OCI-LY1 (cell line): ENCODE measurements around the gene CLIC1.

Experiments used
- H2AFZ ChIP-seq: fragments of 200-600 bp; sonication (generic), shearing (Covaris generic); 2 replicates; pipeline ENCODE4 v1.6.0; 2014; ENCODE audit warnings: antibody characterized with exemption, mild to moderate bottlenecking, low read length
- H3F3A ChIP-seq: fragments of 200-600 bp; sonication (generic), shearing (Covaris generic); 2 replicates; pipeline ENCODE4 v1.6.0; 2014; ENCODE audit warnings: mild to moderate bottlenecking, antibody characterized with exemption, low read length, moderate library complexity; ENCODE audit not compliant: insufficient read depth
- H3K27ac ChIP-seq: fragments of 200-600 bp; sonication (generic); 2 replicates; pipeline ENCODE4 v1.5.1; 2014; ENCODE audit warnings: low read length, mixed run types, mild to moderate bottlenecking, low read depth; ENCODE audit not compliant: poor library complexity, severe bottlenecking
- H3K27me3 ChIP-seq: fragments of 200-600 bp; sonication (generic); 2 replicates; pipeline ENCODE4 v1.6.0; 2014; ENCODE audit warnings: antibody characterized with exemption, mild to moderate bottlenecking, low read length, moderate library complexity; ENCODE audit not compliant: insufficient read depth
- H3K36me3 ChIP-seq: fragments of 200-600 bp; sonication (generic); 2 replicates; pipeline ENCODE4 v1.6.1; 2014; ENCODE audit warnings: mild to moderate bottlenecking, antibody characterized with exemption, low read length, moderate library complexity, mixed read lengths; ENCODE audit not compliant: insufficient read depth
- H3K4me1 ChIP-seq: fragments of 200-600 bp; sonication (generic); 2 replicates; pipeline ENCODE4 v1.5.1; 2014; ENCODE audit warnings: mild to moderate bottlenecking, low read length, moderate library complexity; ENCODE audit not compliant: insufficient read depth, severe bottlenecking
- H3K4me2 ChIP-seq: fragments of 200-600 bp; sonication (generic), shearing (Covaris generic); 2 replicates; pipeline ENCODE4 v1.6.1; 2014; ENCODE audit warnings: low read length
- H3K4me3 ChIP-seq: fragments of 200-600 bp; sonication (generic); 2 replicates; pipeline ENCODE4 v1.5.1; 2014; ENCODE audit warnings: low read length, low read depth, mild to moderate bottlenecking, mixed read lengths; ENCODE audit not compliant: poor library complexity, severe bottlenecking
- H3K79me2 ChIP-seq: fragments of 200-600 bp; shearing (Covaris generic); 2 replicates; pipeline ENCODE4 v1.6.1; 2016; ENCODE audit warnings: mixed run types, low read length, mixed read lengths; ENCODE audit not compliant: insufficient read depth
- H3K9ac ChIP-seq: fragments of 200-600 bp; sonication (generic), shearing (Covaris generic); 2 replicates; pipeline ENCODE4 v1.6.1; 2014; ENCODE audit warnings: mild to moderate bottlenecking, low read length, mixed read lengths
- H3K9me2 ChIP-seq: fragments of 200-600 bp; sonication (generic), shearing (Covaris generic); 2 replicates; pipeline ENCODE4 v1.6.1; 2014; ENCODE audit warnings: low read depth, mild to moderate bottlenecking, low read length, mixed read lengths
- H3K9me3 ChIP-seq: fragments of 200-600 bp; shearing (Covaris generic); 2 replicates; pipeline ENCODE4 v1.6.1; 2014; ENCODE audit warnings: low read length, mixed read lengths
- H4K20me1 ChIP-seq: fragments of 200-600 bp; sonication (generic), shearing (Covaris generic); 2 replicates; pipeline ENCODE4 v1.6.0; 2016; ENCODE audit warnings: mild to moderate bottlenecking, low read length; ENCODE audit not compliant: insufficient read depth
- CTCF ChIP-seq: fragments of 200-600 bp; sonication (generic), shearing (Covaris generic); IDR thresholded peaks from 2 replicates; pipeline ENCODE4 v1.5.1; 2017; ENCODE audit warnings: mild to moderate bottlenecking, antibody characterized with exemption, low read length, moderate library complexity, mixed read lengths
- EZH2 ChIP-seq: fragments of 200-600 bp; sonication (generic), shearing (Covaris generic); IDR thresholded peaks from 2 replicates; pipeline ENCODE4 v1.8.0; 2017; ENCODE audit warnings: borderline replicate concordance, mixed run types, mild to moderate bottlenecking, antibody characterized with exemption, low read length, moderate library complexity, mixed read lengths

Gene CLIC1

GRCh38 chr6:31740397-31741223, 4.3 kb upstream of the CLIC1 start:
- Histone ChIP-seq H3K9ac (peak overlapping the region; percentile 86), H3K4me2 (peak overlapping the region; percentile 89), H3K9me2 (no peaks in the 10 kb centered on the region), H3K27ac (peak overlapping the region; percentile 85), H3K79me2 (peaks cover 7% of the 10 kb centered on the region; the same call in 1 of the 2 replicates), H3K36me3 (peaks cover 38% of the 10 kb centered on the region), H4K20me1 (no peaks in the 10 kb centered on the region), H3K4me1 (peaks cover 43% of the 10 kb centered on the region), H3F3A (0 out of 2 replicates have a peak, but pooled peaks cover 3% of the 10 kb centered on the region), H3K27me3 (no peaks in the 10 kb centered on the region), H3K4me3 (peak overlapping the region; percentile 68), H3K9me3 (no peaks in the 10 kb centered on the region), H2AFZ (no peak overlapping the region)
- TF ChIP-seq CTCF (no peak), EZH2 (no peak)

- Histone ChIP-seq H3K79me2 (peaks cover 10% of the 10 kb centered on the region; the same call in 1 of the 2 replicates), H2AFZ (no peak within 1 kb of the TSS), H3F3A (0 out of 2 replicates have a peak, but pooled peaks cover 3% of the 10 kb centered on the region), H4K20me1 (no peaks in the 10 kb centered on the region), H3K27ac (peak within 1 kb of the TSS; percentile 94), H3K9me3 (no peaks in the 10 kb centered on the region), H3K4me3 (peak within 1 kb of the TSS; percentile 68), H3K9ac (peak within 1 kb of the TSS; percentile 87), H3K9me2 (no peaks in the 10 kb centered on the region), H3K4me2 (peak within 1 kb of the TSS; percentile 89), H3K4me1 (peaks cover 47% of the 10 kb centered on the region), H3K27me3 (no peaks in the 10 kb centered on the region), H3K36me3 (peaks cover 33% of the 10 kb centered on the region)
- TF ChIP-seq CTCF (no peak), EZH2 (no peak)
Measured at GRCh38 chr6:31739639-31740396, 3.5 kb upstream of the CLIC1 start, which contains the start of gene MSH5. Gene MSH5, plus strand, starts transcription at chr6:31740005. Its CDS starts 462 bp downstream, at chr6:31740467.

GRCh38 chr6:31737991-31738979, 2.0 kb upstream of the CLIC1 start:
- Histone ChIP-seq H3F3A (0 out of 2 replicates have a peak, but pooled peaks cover 3% of the 10 kb centered on the region), H3K4me1 (peaks cover 55% of the 10 kb centered on the region), H4K20me1 (no peaks in the 10 kb centered on the region), H3K27ac (peak overlapping the region; percentile 94), H3K4me2 (peak overlapping the region; percentile 79), H3K4me3 (peak overlapping the region; percentile 68), H3K36me3 (peaks cover 34% of the 10 kb centered on the region), H3K79me2 (peaks cover 10% of the 10 kb centered on the region; the same call in 1 of the 2 replicates), H3K9me2 (no peaks in the 10 kb centered on the region), H3K9me3 (no peaks in the 10 kb centered on the region), H3K9ac (peak overlapping the region; percentile 87), H3K27me3 (no peaks in the 10 kb centered on the region), H2AFZ (no peak overlapping the region)
- TF ChIP-seq EZH2 (no peak), CTCF (peak; percentile 35; the same call in 1 of the 2 replicates)
